ENCODE data around the gene SEPTIN2. TPM values are rescaled to one million over a fixed set of nuclear protein-coding genes. Genes with fewer than 3 reads are reported as not detected.
A peak's percentile ranks its signal among the peaks of the same experiment; 100 is the strongest.

SEPTIN2 gene
- total and polyA plus RNA-seq, 2 experiments from 2014 or later = 227 to 393 TPM

- DNase-seq (ENCODE audit: low spot score) (no peak), ATAC-seq (no peak)
- Histone ChIP-seq H3K79me2 (replicated peaks; ENCODE audit: insufficient read depth) (no peaks in the 10 kb centered on the region), H2AFZ (no peak overlapping the region), H3K4me3 (no peak overlapping the region), H3K9me2 (ENCODE audit: insufficient read depth) (no peaks in the 10 kb centered on the region), H3F3A (replicated peaks; ENCODE audit: low read depth) (no peaks in the 10 kb centered on the region), H3K36me3 (ENCODE audit: insufficient read depth) (no peaks in the 10 kb centered on the region), H3K4me2 (no peak overlapping the region), H3K27ac (ENCODE audit: low read depth) (no peak overlapping the region), H4K20me1 (replicated peaks; ENCODE audit: insufficient read depth) (0 out of 2 replicates have a peak, but pooled peaks cover 6% of the 10 kb centered on the region), H3K27me3 (ENCODE audit: insufficient read depth) (no peaks in the 10 kb centered on the region), H3K4me1 (ENCODE audit: insufficient read depth) (no peaks in the 10 kb centered on the region)
- Mint-ChIP-seq H3K36me3 (ENCODE audit: low read depth) (peaks cover 7% of the 10 kb centered on the region; the same call in 1 of the 3 replicates), H3K9me3 (no peaks in the 10 kb centered on the region), H3K4me3 (no peak overlapping the region), H3K27me3 (ENCODE audit: insufficient read depth, low read depth, poor library complexity) (no peaks in the 10 kb centered on the region), H3K4me1 (no peaks in the 10 kb centered on the region), H3K27ac (peak overlapping the region; percentile 25; the same call in 1 of the 2 replicates)
- TF ChIP-seq STAT1 (IDR thresholded peaks at IDR 0.05; ENCODE audit: unreplicated experiment) (no peak), CREB1 (CRISPR knock-in tag; IDR thresholded peaks at IDR 0.05; ENCODE audit: low read depth) (no peak), EZH2phosphoT487 (IDR thresholded peaks at IDR 0.05; ENCODE audit: unreplicated experiment) (no peak), ZNF114 (CRISPR knock-in tag; IDR thresholded peaks at IDR 0.05) (no peak), CTCF (conservative IDR thresholded peaks at IDR 0.05; ENCODE audit: low read depth in 2 of 2) (no peak), EZH2 (IDR thresholded peaks at IDR 0.05; ENCODE audit: low read depth, unreplicated experiment) (no peak), REST (IDR thresholded peaks at IDR 0.05; ENCODE audit: unreplicated experiment) (no peak), NANOG (IDR thresholded peaks at IDR 0.05; ENCODE audit: borderline replicate concordance) (no peak), ETS1 (IDR thresholded peaks at IDR 0.05) (no peak), JUNB (IDR thresholded peaks at IDR 0.05; ENCODE audit: unreplicated experiment) (no peak), POLR2AphosphoS5 (IDR thresholded peaks at IDR 0.05; ENCODE audit: low read depth) (no peak), ZNF462 (CRISPR knock-in tag; IDR thresholded peaks at IDR 0.05) (no peak), ZNF331 (CRISPR knock-in tag; IDR thresholded peaks at IDR 0.05; ENCODE audit: low read depth) (no peak)
Observed at GRCh38 chr2:241399941-241400922, 84.5 kb downstream of the SEPTIN2 start.

All from GM23338 (cell line).